Erythroblast (primary cell): Measurements from ENCODE around the gene DNAH17.

ENCODE experiments used
- GATA1 ChIP-seq: IDR thresholded peaks from 2 replicates; pipeline ENCODE4 v1.6.1; 2011; ENCODE audit warnings: low read depth, mild to moderate bottlenecking, control low read depth, low read length, moderate library complexity
- POLR2A ChIP-seq: IDR thresholded peaks from 2 replicates; pipeline ENCODE4 v1.6.1; 2011; ENCODE audit warnings: mild to moderate bottlenecking, low read length

DNA sequence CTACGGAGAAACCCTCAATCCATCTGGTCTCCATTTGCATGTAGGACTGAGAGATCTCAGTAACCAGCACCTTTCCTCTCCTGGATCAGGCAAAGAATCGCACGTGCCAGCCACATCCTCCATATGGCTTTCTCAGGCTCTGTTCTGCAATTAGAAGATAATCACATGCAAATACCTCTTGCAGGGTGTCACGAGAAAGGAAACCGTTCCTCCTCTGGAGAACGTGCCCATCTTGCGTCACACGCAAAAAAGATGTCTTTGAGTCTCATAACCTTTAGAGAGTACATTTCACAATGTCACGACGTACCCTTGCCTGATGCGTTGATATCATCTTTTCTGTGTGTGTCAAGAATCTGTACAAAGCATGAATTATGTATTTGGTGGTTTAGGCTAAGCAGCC is 36.2 kb upstream of the DNAH17 start:
- no peak for TF ChIP-seq POLR2A
- TF ChIP-seq GATA1: no peak
